ENCODE measurements around the gene EPHA3.

DNA sequence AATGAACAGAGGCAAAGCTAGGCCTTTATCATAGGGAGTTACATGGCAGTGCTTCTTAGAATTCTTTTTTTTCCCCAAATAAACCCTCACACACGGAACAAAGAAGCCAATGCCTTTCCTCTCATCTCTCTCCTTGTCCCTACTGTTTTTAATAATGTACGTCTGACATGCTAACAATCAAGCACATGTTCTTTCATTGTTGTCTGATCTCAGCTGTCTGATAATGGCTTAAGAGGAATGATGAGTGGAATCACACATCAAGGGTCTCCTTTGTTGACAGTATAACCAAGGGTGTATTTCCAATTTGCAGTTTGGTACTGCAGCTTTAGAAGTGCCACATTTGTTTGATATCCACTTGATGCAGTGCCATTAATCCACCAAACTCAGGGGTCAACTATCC lies 34.8 kb upstream of the EPHA3 start:
- TF ChIP-seq, protein P1, sequence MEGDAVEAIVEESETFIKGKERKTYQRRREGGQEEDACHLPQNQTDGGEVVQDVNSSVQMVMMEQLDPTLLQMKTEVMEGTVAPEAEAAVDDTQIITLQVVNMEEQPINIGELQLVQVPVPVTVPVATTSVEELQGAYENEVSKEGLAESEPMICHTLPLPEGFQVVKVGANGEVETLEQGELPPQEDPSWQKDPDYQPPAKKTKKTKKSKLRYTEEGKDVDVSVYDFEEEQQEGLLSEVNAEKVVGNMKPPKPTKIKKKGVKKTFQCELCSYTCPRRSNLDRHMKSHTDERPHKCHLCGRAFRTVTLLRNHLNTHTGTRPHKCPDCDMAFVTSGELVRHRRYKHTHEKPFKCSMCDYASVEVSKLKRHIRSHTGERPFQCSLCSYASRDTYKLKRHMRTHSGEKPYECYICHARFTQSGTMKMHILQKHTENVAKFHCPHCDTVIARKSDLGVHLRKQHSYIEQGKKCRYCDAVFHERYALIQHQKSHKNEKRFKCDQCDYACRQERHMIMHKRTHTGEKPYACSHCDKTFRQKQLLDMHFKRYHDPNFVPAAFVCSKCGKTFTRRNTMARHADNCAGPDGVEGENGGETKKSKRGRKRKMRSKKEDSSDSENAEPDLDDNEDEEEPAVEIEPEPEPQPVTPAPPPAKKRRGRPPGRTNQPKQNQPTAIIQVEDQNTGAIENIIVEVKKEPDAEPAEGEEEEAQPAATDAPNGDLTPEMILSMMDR (IDR thresholded peaks at IDR 0.05), result no peak
- TF ChIP-seq POLR2A (IDR thresholded peaks at IDR 0.05), result no peak

All from prostate gland (tissue), 2 donors.